Esophagus squamous epithelium (tissue), 4 donors: Measurements from ENCODE around the gene EVA1A.

Source experiments
- POLR2A ChIP-seq, 4 donors: fragments of 450-650 bp; IDR thresholded peaks; one replicate each; pipeline ENCODE4 v1.6.1; 2017; ENCODE audit warnings: antibody characterized with exemption in 4 of 4, mild to moderate bottlenecking in 4 of 4, moderate library complexity in 3 of 4
- TF ChIP-seq, protein P1 (sequence below), 6 experiments: fragments of 450-650 bp in 4 of 6; fragments of 200-600 bp in 2 of 6; sonication (generic) in 2 of 6; IDR thresholded peaks; one replicate each; pipeline ENCODE4 v1.5.1; 2016 to 2019; ENCODE audit warnings: antibody characterized with exemption in 6 of 6, mild to moderate bottlenecking in 4 of 6, moderate library complexity in 4 of 6

DNA sequence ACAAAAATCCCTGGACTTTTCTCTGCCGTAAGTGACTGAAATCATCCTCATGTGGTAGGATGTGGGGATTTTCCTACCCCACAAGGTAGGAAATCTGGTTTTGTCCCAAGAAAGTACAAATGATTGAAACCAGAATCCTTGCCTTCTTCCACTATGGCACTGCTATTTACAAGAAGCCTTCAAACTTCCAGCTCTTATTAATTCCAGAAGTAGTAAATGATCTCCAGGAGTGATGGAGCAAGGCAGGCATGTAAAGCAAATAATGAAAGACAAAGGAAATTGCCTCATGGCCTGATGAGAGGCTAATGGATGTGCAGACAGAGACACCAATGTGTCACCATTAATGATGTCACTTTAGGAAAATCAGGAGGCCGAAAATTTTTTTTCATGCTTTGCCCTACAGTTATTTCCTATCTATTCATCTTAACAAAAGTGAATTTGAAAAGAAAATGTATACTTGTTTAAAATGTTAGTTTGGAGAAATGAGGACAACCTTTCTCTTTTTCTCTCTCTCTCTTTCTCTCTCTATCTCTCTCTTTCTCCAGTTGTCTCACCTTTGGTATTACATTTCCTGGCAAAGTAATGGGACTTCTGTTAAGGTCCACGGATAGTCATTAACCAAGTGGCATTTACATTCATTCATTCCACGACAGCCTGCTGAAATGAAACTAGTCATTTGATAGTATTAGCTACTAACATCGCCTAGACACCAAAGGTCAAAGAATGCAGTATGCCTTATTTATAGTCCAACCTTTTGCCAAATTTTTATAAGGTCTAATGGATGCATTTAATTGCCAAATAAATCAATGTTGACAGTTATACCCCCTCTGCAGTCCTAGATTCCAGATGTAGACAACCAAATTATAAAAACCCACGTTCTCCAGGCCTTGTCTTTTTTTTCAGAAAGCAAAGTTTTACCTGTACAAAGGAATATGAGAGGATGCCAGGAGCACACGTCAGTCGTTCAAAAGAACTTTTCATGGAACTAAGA lies 5.0 kb upstream of the EVA1A start:
- TF ChIP-seq POLR2A (IDR thresholded peaks at IDR 0.05): no peak
- TF ChIP-seq, protein P1, sequence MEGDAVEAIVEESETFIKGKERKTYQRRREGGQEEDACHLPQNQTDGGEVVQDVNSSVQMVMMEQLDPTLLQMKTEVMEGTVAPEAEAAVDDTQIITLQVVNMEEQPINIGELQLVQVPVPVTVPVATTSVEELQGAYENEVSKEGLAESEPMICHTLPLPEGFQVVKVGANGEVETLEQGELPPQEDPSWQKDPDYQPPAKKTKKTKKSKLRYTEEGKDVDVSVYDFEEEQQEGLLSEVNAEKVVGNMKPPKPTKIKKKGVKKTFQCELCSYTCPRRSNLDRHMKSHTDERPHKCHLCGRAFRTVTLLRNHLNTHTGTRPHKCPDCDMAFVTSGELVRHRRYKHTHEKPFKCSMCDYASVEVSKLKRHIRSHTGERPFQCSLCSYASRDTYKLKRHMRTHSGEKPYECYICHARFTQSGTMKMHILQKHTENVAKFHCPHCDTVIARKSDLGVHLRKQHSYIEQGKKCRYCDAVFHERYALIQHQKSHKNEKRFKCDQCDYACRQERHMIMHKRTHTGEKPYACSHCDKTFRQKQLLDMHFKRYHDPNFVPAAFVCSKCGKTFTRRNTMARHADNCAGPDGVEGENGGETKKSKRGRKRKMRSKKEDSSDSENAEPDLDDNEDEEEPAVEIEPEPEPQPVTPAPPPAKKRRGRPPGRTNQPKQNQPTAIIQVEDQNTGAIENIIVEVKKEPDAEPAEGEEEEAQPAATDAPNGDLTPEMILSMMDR (IDR thresholded peaks at IDR 0.05): no peak
